SKM-1 (cell line): ENCODE measurements around the gene KCMF1.
A peak's percentile ranks its signal among the peaks of the same experiment; 100 is the strongest.

Experiments used
- DNase-seq: peaks from one replicate; lab custom pipeline; 2025; ENCODE audit not compliant: unreplicated experiment; lab: John Stamatoyannopoulos, UW

Gene KCMF1

DNA sequence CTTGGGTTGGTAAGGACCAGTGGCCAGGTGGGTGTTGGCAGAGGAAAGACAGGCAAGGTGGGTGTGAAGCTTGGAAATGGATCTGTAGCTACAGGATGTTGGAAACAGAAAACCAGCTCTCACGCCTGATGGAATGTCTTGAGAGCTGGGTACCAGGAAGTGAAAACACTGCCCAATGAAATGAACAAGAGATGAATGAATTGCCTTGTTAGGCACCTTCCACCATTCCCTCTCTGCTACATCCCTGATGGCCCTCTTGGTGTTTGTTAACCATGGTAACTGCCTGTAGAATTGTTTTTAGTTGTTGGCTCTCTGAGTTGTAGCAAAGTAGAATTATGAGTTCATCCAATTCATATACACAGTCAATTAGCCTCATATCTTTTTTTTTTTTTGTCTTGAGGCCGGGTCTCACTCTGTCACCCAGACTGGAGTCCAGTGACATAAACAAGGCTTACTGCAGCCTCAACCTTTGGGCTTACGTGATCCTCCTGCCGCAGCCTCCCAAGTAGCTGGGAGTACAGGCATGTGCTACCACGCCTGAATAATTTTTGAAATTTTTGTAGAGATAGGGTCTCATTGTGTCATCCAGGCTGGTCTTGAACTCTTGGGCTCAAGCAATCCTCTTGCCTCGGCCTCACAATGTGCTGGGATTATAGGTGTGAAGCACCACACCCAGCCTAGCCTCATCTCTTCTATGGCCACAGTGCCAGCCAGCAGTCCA lies 9.5 kb downstream of the KCMF1 start:
- DNase-seq: no peak

DNA sequence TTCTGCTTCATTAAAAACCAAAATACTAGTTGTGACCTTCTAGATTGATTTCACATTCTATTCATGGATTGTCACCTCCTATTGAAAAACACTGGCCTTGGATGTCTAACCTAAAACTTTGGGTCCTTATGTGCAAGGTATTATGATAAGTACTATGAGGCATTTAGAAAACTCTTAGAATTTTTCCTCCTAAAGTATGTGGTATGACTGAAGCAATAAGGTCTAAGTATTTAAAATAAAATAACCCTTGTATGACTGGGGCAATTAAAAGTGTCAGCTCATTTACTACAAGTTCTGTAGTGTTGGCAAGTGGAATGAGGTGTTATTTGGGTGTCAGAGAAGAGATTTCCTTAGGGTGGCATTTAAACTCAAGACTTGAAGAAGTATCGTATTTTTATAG lies 15.1 kb downstream of the KCMF1 start:
- no peak for DNase-seq

DNA sequence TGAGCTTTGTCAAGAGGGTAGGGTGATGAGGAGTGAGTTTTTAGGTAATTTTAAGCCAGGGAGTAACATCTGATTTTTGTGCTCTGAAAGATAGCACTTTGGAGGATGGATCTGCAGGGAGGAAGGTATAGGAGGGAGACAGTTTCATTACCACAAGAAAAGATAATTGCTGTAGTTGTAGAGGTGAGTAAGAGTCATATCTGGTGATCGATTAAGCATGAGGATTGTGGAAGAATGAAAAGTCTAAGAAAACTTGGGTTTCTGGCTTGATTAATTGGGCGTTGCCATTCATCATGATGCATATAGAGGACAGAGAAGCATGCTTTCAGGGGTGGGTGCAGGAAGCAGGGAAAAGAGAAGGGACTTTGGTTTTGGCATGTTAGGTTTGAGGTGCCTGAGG lies 18.5 kb downstream of the KCMF1 start:
- DNase-seq: no peak

DNA sequence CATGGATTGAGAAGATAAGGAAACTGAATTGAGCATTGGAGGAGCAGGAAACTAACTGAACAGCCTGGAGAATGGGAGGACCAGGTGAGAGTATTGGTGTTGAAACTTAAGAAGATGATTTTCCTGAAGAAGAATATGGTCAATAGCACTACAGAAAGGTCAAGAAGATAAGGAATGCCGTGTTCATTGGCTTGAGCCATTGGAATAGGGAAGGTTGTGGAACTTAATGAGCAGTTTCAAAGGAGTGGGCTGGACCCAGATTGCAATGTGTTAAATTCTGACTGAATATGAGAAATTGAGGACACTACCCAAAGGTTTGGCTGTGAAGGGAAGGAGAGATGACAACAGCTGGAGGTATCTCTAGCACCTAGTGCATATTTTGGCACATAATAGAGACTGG lies 19.0 kb downstream of the KCMF1 start:
- DNase-seq: no peak

DNA sequence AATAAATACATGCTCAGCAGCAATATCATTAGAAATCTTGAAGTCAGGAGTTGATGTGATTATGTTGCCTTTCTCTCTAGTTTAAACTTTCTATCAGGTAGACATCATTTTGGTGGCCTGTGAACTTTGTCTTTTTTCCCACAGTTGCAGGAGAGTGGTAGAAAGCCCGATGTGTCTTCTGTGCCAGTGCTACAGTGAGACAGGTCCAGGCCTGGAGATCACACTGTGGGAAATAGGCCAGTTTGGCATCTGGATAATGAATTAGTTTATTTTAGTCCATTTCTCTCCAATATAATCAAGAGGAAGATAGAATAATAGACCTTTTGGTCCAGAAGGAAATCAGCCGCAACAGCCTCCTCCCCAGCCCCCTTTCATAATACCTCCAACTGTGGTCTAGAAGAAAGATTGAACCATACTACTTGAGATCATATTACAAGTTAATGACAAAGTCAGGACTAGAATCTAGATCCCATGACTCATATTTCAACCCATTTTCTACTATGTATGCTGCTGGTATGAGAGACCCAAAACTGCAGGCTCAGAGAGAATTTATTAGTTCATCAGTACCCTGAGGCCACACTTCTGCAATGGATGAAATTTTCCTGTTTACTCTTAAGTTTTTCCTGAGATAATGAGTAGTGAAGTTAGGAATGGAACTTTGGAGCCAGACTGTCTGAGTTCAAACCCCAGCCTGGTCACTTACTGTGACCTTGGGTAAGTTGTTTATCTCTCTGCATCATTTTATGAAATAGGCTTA lies 20.6 kb downstream of the KCMF1 start:
- no peak for DNase-seq

DNA sequence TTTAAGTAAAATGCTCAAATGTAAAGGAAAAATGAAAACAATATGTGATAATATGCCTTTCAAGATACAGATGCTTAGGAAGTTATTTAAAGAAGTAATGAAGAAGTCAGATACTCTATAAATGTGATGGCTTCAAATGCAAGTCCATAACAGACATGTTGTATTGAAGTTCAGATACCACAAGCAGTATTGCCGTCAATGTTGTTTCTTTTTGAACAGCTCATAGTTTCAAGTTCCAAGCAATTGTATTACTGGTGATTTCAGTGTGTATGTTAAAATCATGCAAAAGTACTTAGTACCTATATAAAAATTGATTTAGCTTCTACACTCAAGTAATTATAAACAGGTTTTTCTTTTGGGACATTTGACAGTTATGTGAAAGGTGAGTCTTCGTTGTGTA lies 24.9 kb downstream of the KCMF1 start:
- DNase-seq: no peak

DNA sequence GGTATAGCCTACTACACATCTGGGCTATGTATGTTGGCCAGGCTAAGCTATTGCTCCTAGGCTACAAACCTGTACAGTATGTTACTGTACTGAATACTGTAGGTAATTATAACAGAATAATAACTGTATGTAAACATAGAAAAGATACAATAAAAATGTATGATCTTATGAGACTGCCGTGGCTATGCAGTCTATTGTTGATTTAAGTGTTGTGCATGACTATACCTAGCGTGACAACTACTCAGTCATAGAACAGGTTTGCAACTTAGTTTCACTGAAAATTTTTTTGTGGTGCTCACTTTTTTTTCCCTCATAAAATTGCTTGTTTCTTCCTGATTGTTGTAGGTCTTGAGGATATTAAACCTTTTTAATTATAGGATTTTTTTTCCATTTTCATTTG lies 25.9 kb downstream of the KCMF1 start:
- DNase-seq: no peak

DNA sequence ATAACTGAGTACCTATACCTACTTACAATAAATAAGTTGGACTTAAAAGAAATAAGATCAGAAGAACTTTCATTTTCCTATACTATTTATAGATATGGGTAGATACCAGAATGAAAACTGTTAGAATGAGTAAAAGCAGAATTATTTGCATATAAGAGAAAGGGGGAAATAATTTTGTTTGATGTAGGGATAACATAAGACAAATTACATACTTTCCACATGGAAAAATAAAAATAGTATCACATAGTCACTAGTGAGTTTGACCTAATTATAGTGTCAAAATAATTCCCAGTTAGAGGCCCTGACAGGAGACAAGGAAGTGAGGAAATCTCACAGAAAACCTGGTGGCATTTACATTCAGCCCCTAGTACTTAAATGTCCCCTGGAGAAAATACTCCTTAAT lies 28.6 kb downstream of the KCMF1 start:
- no peak for DNase-seq

DNA sequence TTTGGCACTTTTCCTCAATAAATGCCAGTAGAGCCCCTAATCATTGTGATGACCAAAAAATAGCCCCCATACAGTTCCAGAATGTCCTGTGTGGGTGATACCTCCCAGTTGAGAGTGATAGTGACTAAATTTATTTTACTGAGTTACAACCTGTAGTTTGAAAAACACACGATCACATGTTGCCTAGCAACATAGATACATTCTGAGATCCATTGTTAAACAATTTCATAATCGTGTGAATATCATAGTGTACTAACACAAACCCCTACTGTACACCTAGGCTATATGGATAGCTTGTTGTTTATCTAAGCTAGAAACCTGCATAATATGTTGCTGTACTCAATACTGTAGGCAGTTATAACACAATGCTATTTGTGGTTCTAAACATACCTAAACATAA lies 30.6 kb downstream of the KCMF1 start:
- DNase-seq: no peak

DNA sequence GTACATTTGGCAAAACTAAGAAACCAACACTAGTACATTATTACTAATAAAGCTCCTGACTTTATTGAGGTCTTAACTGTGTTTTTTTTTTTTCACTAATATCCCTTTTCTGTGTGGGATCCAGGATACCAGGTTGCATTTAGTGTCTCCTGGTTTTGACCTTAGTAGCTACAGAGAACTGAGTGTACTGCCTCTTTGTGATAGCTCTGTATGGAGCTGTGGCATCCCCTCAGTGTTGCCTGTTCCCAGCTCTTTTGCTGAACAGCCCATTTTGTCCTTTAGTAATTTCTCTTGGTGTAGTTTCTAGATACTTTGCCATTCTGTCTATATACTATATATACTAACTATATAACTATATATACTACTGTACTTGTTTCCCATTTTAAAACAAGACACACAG lies 31.6 kb downstream of the KCMF1 start:
- no peak for DNase-seq

DNA sequence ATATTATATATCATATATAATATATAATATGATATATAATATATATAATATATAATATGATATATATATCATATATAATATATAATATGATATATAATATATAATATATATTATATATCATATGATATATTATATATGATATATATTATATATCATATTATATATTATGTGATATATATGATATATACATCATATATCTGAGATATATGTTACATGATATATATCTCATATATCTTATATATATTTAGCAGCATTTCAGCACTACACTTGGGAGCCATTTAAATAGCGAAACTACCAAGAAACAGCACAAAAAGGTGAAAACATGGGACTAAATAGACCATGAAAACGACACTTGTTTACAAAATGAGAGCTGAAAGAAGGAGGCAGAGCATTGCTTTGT lies 37.3 kb downstream of the KCMF1 start:
- no peak for DNase-seq

DNA sequence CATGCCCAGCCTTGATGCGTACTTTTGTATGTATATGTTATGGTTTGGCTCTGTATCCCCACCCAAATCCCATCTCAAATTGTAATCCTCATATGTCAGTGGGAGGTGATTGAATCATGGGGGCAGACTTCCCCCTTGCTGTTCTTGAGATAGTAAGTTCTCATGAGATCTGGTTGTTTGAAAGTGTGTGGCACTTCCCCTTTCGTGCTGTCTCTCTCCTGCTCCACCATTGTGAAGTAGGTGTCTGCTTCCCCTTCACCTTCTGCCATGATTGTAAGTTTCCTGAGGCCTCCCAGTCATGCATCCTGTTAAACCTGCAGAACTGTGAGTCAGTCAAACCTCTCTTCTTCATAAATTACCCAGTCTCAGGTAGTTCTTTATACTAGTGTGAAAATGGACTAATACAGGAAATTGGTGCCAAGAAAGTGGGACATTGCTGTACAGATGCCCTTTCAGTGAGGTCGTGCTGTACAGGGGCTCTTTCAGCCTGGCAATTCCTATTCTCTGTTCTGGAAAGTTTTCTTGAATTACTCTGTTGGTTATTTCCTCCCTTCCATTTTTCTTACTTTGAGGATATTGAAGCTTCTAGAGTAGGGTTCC lies 38.2 kb downstream of the KCMF1 start:
- DNase-seq: peak; percentile 43

DNA sequence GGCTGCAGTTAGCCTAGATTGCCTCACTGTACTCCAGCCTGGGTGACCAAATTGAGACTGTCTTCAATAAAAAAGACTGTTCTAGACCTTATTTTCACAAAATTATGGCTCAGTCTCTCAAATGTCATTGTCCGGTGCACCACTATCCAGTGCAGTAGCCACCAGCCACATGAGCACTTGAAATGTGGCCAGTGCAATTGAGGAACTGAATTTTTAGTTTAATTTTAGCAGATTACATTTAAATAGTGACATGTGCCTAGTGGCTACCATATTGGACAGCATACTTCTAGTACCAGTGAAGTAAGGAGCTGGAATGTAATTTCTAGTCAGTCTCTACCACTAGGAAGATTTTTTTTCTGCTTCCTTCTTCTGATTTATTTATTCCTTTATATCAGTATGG lies 39.4 kb downstream of the KCMF1 start:
- DNase-seq: no peak

DNA sequence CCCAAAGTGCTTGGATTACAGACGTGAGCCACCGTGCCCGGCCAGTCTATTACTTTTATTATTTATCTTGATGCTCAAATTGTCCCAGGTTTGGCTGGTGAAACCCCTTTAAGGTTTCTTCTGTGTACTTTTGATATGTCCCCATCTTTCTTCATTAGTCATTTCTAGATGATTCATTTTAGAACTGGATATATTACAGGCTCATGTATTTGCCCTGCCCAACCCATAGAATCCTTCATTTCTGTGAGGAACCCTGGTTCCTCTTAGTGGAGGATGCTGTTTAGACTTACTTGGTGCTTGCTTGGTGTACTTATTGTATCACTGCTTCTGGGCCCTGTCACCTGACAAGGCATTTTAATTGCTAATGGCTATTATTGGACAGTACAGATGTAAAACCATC lies 40.1 kb downstream of the KCMF1 start:
- DNase-seq: no peak

DNA sequence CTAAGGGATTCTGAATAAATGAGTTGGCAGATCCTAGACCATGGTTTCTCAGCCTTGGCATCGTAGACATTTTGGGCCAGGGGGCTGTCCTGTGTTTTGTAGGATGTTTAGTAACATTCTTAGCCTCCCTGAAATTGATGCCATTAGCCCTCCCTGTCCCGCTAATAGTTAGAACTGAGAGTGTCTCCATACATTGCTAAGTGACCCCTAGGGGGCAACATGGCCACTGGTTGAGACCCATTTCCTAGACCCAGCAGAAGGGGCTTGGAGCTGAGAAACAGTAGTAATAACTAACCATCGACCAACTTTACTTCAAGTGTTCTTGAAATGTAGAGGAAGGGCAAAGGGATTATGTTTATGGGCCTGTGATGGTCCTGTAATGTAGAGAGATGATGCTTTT lies 40.8 kb downstream of the KCMF1 start:
- no peak for DNase-seq

DNA sequence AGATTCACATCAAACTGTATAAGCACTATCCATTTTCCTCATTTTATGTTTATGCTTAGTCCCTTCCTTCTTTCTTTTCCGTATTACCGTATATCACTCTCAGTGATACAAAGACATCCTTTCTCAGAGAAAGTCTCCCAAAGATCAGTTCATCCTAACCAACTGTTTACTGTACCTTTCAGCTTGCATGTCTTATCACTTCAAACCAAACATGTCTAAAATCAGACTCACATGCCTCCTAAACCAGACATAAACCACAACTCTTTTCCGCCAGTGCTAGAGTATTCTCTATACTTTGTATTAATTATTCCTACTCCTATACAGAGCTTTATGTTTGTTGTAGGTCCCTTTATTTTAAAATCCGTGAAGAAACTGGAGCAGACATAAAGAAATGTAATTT lies 41.5 kb downstream of the KCMF1 start:
- DNase-seq: no peak

DNA sequence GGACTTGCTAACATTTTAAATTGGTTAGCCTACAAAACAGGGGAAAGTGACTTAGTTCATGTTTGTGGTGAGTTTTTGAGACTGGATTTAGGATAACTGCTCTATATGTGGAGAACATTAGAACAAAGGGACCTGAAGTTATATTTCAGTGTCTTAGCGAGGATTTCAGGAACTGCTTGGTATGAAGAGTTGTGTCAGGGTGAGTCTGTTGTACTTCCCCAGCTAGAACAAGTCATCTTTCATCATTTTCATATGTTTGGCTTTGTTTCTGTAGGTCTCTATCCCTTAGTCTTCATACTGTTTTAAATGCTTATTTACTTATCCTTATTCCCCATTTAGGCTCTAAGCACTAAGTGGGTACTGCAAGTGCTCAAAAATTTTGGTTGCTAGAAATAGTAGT lies 41.9 kb downstream of the KCMF1 start:
- DNase-seq: no peak

DNA sequence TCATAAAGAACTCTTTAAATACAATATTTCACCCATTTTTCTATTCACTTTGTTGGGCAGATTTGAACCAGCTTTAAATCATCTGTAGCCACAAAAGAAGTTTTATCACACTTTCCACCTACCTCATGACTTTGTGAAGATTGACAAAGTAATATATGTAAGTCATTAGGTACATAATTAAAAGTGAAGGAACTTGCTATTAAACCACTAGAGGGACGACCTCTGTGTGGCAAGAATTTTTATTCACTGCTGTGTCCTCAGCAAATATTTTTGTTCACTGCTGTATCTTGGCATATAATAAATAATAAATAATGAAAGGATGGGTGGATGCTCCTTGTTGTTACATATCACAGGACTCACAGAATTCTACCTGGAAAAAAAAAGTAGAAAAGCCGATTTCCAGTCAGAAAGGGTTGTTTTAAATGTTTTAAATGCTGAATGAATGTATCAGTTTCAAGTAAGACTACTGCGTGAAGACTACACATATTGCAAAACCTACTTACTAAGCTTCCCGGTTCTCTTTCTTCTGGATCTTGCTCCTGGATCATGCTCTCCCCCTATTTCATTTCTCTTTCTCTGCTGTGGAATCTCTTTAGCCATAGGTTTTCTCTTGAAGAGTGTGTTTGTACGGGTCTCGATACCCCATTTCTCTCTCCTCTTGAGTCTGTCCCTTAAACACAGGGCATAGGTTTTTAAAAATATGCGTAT lies 44.8 kb downstream of the KCMF1 start:
- no peak for DNase-seq

DNA sequence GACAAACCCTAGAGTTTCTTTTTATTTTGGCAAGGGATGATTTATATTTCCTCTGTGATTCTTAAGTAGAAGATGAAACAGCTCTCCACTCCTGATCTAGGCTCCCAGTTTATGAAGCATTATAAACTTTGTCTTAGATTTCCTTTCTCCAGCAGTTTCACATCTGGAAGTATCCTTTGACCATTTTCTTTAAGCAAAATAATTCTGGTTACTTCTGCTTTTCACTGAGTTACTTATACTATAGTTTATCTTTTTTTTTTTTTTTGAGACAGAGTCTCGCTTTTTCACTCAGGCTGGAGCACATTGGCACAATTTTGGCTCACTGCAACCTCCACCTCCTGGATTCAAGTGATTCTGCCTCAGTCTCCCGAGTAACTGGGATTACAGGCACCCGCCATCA lies 45.5 kb downstream of the KCMF1 start:
- DNase-seq: no peak

DNA sequence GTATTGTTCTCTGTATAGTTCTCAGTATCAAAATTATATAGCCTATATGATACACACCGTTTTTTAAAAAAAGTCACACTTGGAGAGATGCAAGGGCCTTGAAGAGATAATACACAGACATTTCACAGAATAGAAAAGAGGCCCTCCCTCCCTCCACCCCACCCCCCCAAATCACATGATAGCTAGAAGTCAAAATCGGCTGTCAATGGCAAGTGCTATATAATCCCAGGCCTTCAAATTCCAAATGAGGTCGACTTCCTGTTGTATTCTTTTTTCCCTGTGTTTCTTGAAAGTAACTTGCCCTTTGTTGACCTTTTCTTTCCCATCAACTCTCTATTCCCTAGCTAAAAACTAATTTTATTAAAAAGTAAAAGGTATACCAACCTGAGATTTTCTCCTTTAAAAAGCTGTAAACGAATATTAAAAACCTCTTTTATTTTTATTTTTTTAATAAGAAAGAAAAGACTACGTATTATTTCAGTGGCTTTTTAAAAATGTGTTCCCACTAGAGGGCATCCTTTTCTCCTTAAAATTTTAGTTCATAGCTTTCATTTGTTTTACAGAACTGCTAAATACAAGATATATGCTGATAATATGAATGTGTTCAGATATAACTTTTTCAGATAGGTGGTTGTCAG lies 46.6 kb downstream of the KCMF1 start:
- no peak for DNase-seq

DNA sequence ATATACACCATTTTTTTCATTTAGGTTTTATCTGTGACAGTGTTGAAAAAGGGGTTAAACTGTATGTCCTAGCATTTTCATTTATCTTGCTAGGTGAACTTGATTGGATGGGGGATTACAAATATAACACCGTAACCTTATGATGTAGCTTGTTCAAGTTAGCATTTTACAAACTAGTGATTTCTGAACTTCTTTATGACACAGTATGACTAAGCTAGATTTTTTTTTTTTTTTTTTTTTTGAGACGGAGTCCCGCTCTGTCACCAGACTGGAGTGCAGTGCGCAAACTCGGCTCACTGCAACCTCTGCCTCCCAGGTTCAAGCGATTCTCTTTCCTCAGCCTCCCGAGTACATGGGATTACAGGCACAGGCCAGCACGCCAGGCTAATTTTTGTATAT lies 47.1 kb downstream of the KCMF1 start:
- DNase-seq: no peak
